ENCODE data around the gene PFKL.

PFKL gene

DNA sequence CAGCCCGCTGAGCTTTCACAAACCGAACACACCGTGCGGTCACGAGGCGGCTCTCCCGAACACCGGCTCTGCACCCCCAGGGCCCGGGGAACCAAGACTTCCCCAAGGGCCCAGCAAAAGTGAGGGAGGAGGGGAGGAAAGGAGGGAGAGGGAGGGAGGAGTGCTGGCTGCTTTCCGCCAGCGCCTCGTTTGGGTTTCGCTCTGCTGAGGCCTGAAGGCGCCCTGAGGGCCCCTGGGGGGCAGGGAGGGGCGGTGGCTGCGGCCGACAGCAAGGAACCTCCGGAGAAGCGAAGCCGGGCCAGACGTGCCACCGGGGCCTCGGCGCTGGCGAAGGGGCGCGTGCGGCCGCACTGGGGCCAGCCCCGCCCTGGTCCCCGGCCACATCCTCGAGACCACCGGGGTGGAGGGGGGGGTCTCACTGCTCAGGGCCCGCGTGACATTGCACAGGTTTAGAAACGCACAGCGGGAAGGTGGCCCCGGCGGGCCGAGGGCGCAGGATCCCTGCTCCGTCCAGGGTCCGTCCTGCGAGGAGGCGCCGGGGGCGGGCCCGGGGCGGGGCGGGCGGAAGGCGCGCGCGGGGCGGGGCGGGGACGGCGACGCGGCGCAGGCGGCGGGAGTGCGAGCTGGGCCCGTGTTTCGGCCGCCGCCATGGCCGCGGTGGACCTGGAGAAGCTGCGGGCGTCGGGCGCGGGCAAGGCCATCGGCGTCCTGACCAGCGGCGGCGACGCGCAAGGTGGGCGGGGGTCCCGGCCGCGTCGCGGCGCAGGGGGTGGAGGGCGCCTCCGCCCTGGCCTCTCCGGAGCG lies at the start of gene PFKL:
PFKL (plus strand) TSS at position 596 of the 804 bp plus-strand sequence; CDS start at position 649, 53 bp downstream.
- Mint-ChIP-seq H3K4me1 (peaks cover 43% of the 10 kb centered on the region), H3K9me3 (no peaks in the 10 kb centered on the region), H3K27me3 (no peaks in the 10 kb centered on the region), H3K4me3 (peak within 1 kb of the TSS; percentile 85), H3K36me3 (no peaks in the 10 kb centered on the region), H3K27ac (peak within 1 kb of the TSS; percentile 92)
- peak; percentile 56 for ATAC-seq (ENCODE audit: low read depth)
- DNase-seq (ENCODE audit: low spot score in 2 of 2): peak; percentile 58 to 70

DNA sequence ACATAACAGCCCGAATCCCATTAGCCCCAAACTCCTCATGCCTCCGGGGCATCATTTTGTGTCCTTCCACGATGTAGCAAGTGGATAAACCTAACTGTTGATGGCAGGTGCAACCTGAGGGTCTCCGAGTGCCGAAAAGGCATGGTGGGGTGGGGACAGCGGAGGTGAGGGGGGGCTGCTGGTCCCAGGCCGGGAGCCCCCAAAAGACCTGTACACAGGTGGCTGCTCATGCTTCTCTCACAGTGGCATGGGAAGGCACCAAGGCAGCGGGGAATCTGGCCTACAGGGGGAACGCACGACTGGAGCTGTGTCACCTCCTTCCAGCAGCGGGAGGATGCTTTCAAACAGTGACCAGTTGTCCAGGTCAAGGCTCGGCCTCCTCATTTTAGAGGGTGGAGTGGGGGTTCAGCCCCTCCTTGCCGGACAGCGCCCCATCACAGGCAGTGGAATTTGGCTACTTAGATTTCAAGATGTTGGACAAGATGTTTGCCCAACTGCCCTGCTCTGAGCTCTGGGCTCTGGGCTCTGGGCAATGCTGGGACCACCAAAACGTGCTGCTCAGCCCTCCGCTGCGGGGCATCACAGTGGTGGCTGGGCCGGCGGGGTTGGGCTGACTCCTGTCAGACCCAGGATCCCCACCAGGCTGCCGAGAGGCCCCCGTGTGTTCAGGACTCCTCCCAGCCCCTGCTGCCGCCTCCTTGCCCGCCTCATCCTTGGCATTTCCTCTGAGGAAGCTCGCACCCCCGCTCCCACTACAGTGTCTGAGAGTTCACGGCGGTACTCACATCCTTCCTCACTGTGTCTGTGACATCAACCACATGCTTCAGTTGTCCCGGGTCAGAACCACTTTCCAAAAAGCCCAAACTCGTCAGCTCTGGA lies 45.8 kb upstream of the PFKL start:
- Mint-ChIP-seq H3K27ac (no peak overlapping the region), H3K36me3 (no peaks in the 10 kb centered on the region), H3K27me3 (no peaks in the 10 kb centered on the region), H3K4me3 (no peak overlapping the region), H3K9me3 (no peaks in the 10 kb centered on the region), H3K4me1 (no peaks in the 10 kb centered on the region)
- DNase-seq (ENCODE audit: low spot score in 2 of 2): no peak
- ATAC-seq (ENCODE audit: low read depth): no peak

- Mint-ChIP-seq H3K4me1 (peaks cover 2% of the 10 kb centered on the region), H3K4me3 (no peak overlapping the region), H3K27me3 (no peaks in the 10 kb centered on the region), H3K9me3 (no peaks in the 10 kb centered on the region), H3K36me3 (no peaks in the 10 kb centered on the region), H3K27ac (no peak overlapping the region)
- no peak for DNase-seq (ENCODE audit: low spot score in 2 of 2)
- ATAC-seq (ENCODE audit: low read depth): no peak
These were observed 44.3 kb upstream of the PFKL start for GRCh38 chr21:44255511-44255981.

GRCh38 chr21:44258056-44258725 lies 41.7 kb upstream of the PFKL start:
- Mint-ChIP-seq H3K9me3 (no peaks in the 10 kb centered on the region), H3K27me3 (no peaks in the 10 kb centered on the region), H3K27ac (no peak overlapping the region), H3K36me3 (no peaks in the 10 kb centered on the region), H3K4me3 (no peak overlapping the region), H3K4me1 (peaks cover 2% of the 10 kb centered on the region)
- ATAC-seq (ENCODE audit: low read depth) (no peak), DNase-seq (ENCODE audit: low spot score in 2 of 2) (no peak)

GRCh38 chr21:44259082-44259705 lies 40.7 kb upstream of the PFKL start:
- ATAC-seq (ENCODE audit: low read depth): no peak
- Mint-ChIP-seq H3K4me1 (peaks cover 2% of the 10 kb centered on the region), H3K4me3 (no peak overlapping the region), H3K9me3 (no peaks in the 10 kb centered on the region), H3K36me3 (no peaks in the 10 kb centered on the region), H3K27me3 (no peaks in the 10 kb centered on the region), H3K27ac (no peak overlapping the region)
- DNase-seq (ENCODE audit: low spot score in 2 of 2): no peak

DNA sequence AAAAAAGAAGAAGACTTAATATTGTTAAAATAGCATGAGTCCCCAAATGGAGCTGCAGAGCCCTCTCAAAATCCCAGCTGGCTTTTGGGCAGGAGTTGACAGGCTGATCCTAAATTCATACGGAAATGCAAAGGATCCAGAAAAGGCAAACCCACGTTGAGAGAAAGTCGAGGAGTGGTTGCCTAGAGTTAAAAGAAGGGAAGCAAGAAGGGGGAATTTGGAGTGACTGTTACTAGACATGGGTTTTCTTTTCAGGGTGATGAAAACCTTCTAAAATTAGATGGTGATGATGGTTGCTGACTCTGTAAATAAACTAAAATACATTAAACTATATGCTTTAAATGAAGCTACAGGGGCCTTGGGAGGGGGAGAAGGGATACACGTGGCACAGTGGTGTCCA lies 39.8 kb upstream of the PFKL start:
- no peak for DNase-seq (ENCODE audit: low spot score in 2 of 2)
- H3K36me3 Mint-ChIP-seq: no peaks in the 10 kb centered on the region
- no peak overlapping the region for H3K27ac Mint-ChIP-seq
- H3K4me1 Mint-ChIP-seq: peaks cover 2% of the 10 kb centered on the region
- no peaks in the 10 kb centered on the region for H3K27me3 Mint-ChIP-seq
- no peak for ATAC-seq (ENCODE audit: low read depth)
- H3K4me3 Mint-ChIP-seq: no peak overlapping the region
- no peaks in the 10 kb centered on the region for H3K9me3 Mint-ChIP-seq

DNA sequence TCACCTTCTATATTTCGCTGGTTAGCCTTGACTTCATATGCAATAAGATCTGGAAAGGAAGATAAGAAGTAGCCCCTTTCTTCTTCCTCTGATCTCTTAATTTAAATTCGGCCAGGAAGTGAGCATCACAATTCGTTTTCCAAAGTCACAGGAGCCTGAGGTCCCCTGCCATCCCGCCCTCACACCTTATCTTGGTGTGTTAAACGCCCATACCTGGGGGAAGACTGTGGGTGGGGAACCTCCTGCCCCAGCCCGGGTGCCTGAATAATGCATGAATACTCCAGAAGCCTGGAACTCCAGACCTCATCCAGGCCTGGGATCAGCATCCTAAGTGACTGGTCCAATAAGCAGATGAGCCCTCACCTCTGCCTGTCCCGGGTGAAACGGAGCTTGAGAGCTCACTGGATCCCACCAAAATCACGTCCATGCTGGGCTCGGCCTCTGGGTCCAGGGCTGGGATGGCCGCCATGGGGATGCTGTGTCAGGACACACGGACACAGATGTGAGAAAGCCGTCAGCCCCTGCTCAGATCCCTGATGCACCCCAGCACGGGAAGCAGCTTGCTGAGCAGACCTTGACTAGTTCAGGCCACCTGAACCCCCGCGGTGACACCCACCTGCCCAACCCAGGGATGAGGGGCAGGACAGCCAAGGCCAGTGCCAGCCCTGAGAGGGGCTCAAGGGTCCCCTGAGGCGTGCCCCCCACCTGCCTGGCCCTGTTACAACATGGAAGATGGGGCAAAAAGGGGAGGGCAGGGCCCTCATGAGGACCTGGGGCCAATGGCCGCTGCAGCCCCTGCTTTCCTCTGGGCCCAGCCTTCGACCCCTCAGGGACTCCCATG lies 38.8 kb upstream of the PFKL start:
- H3K27me3 Mint-ChIP-seq: no peaks in the 10 kb centered on the region
- peaks cover 2% of the 10 kb centered on the region for H3K4me1 Mint-ChIP-seq
- H3K4me3 Mint-ChIP-seq: no peak overlapping the region
- H3K36me3 Mint-ChIP-seq: no peaks in the 10 kb centered on the region
- no peak for DNase-seq (ENCODE audit: low spot score in 2 of 2)
- no peak for ATAC-seq (ENCODE audit: low read depth)
- H3K27ac Mint-ChIP-seq: no peak overlapping the region
- H3K9me3 Mint-ChIP-seq: no peaks in the 10 kb centered on the region

GRCh38 chr21:44261675-44262295 lies 38.1 kb upstream of the PFKL start, which contains the start of gene DNMT3L:
Gene DNMT3L (minus strand): TSS chr21:44261897. CDS start chr21:44261259, 638 bp downstream.
- Mint-ChIP-seq H3K27ac (no peak within 1 kb of the TSS), H3K4me3 (no peak within 1 kb of the TSS)
- ATAC-seq (ENCODE audit: low read depth): no peak

DNA sequence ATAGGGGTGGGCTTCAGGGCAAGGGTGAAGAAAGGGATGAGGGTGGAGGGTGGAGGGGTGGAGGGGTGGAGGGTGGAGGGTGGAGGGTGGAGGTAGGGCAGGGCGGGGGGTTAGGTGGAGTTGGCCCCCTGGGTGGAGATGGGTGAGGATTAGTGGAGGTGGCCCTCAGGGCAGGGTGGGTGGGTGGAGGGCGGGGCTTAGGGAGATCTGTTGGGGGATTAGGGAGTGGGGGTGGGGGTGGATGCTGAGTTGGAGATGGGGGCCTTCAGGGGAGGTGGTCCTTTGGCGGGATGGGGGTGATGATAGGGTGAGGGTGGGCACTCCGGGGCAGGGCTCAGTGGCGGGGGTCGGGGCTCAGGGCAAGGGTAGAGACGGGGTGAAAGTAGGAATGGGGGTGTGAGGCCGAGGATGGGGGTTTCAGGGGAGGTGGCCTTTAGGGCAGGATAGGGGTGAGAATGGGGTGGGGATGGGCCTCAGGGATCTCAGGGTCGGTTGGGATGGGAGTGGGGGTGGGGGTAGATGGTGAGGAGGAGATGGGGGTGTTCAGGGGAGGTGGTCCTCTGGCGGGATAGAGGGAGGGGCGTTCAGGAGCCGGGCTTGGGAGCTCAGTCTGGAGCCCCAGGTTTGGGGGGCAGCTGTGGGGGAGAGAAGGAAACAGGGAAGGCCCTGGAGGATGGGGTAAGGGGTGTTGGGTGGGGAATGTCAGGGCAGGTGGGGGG lies 37.4 kb upstream of the PFKL start:
- H3K4me1 Mint-ChIP-seq: peaks cover 2% of the 10 kb centered on the region
- no peak overlapping the region for H3K4me3 Mint-ChIP-seq
- ATAC-seq (ENCODE audit: low read depth): no peak
- no peak for DNase-seq (ENCODE audit: low spot score in 2 of 2)
- H3K36me3 Mint-ChIP-seq: no peaks in the 10 kb centered on the region
- no peaks in the 10 kb centered on the region for H3K9me3 Mint-ChIP-seq
- H3K27ac Mint-ChIP-seq: no peak overlapping the region
- no peaks in the 10 kb centered on the region for H3K27me3 Mint-ChIP-seq

More at GRCh38 chr21:44261675-44262295, 38.1 kb upstream of the PFKL start, which contains the start of gene DNMT3L:
- no peaks in the 10 kb centered on the region for H3K36me3 Mint-ChIP-seq
- no peaks in the 10 kb centered on the region for H3K9me3 Mint-ChIP-seq
- DNase-seq (ENCODE audit: low spot score in 2 of 2): no peak
- peaks cover 2% of the 10 kb centered on the region for H3K4me1 Mint-ChIP-seq
- H3K27me3 Mint-ChIP-seq: no peaks in the 10 kb centered on the region

DNA sequence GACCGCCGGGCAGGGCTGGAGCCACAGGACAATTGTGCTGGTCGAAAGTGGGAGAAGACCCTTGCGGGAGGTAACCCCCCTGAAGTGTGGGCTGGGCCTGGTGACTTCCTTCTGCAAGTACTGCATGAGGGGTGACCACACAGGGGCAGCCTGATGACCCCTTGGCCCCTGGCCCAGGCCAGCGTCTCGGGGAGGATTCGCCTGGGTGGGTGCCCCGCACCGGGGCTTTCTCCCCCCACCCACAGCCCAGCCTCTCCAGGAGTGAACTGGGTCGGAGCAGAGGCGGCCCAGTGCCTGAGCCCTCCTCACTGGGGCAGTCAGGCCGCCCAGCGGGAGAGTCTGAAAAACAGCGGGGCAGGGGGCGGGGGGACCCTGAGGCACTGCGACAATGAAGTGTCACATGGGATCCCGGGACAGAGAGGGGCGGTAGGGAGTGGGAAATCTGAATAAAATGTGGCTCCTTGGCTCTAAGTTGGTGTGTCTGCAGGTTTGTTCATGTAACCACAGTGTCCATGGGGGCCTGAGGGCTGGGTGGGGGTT lies 36.6 kb upstream of the PFKL start:
- H3K9me3 Mint-ChIP-seq: no peaks in the 10 kb centered on the region
- no peak overlapping the region for H3K4me3 Mint-ChIP-seq
- peaks cover 2% of the 10 kb centered on the region for H3K4me1 Mint-ChIP-seq
- no peaks in the 10 kb centered on the region for H3K27me3 Mint-ChIP-seq
- no peak for DNase-seq (ENCODE audit: low spot score in 2 of 2)
- H3K36me3 Mint-ChIP-seq: no peaks in the 10 kb centered on the region
- ATAC-seq (ENCODE audit: low read depth): no peak
- H3K27ac Mint-ChIP-seq: no peak overlapping the region

GRCh38 chr21:44263768-44264167 lies 36.1 kb upstream of the PFKL start:
- no peak overlapping the region for H3K27ac Mint-ChIP-seq
- ATAC-seq (ENCODE audit: low read depth) (no peak), DNase-seq (ENCODE audit: low spot score in 2 of 2) (no peak)
- no peak overlapping the region for H3K4me3 Mint-ChIP-seq
- no peaks in the 10 kb centered on the region for H3K36me3 Mint-ChIP-seq
- no peaks in the 10 kb centered on the region for H3K9me3 Mint-ChIP-seq
- peaks cover 2% of the 10 kb centered on the region for H3K4me1 Mint-ChIP-seq
- H3K27me3 Mint-ChIP-seq: no peaks in the 10 kb centered on the region

- H3K27ac Mint-ChIP-seq: no peak overlapping the region
- ATAC-seq (ENCODE audit: low read depth): no peak
These were observed 34.1 kb upstream of the PFKL start for GRCh38 chr21:44265734-44266270.

More at GRCh38 chr21:44265734-44266270, 34.1 kb upstream of the PFKL start:
- H3K9me3 Mint-ChIP-seq: no peaks in the 10 kb centered on the region
- no peaks in the 10 kb centered on the region for H3K36me3 Mint-ChIP-seq
- no peak overlapping the region for H3K4me3 Mint-ChIP-seq
- no peaks in the 10 kb centered on the region for H3K27me3 Mint-ChIP-seq
- no peak for DNase-seq (ENCODE audit: low spot score in 2 of 2)
- no peaks in the 10 kb centered on the region for H3K4me1 Mint-ChIP-seq
